Cardiac fibroblast (primary cell): ENCODE data around the gene SFXN5.
A peak's percentile ranks its signal among the peaks of the same experiment; 100 is the strongest.

Experiments used
- DNase-seq, 2 donors: peaks; one replicate each; pipeline versions ENCODE4 v3.0.0 to v3.0.0-alpha.2; 2010; ENCODE audit warnings: low read depth in 2 of 2
- H3K4me3 ChIP-seq, 2 donors: replicated peaks in 1 of 2; 1 replicate in 1 of 2; 2 replicates in 1 of 2; pipeline ENCODE4 v1.5.1; 2011; ENCODE audit warnings: low read depth in 2 of 2, low read length in 2 of 2, mild to moderate bottlenecking in 2 of 2, moderate library complexity in 1 of 2
- CTCF ChIP-seq: IDR thresholded peaks from one replicate; pipeline ENCODE4 v1.5.1; 2011; ENCODE audit warnings: low read depth, mild to moderate bottlenecking, low read length, inconsistent platforms

SFXN5 gene

GRCh38 chr2:72953528-72953927, 118.0 kb downstream of the SFXN5 start:
- no peak for DNase-seq
- H3K4me3 ChIP-seq: no peak overlapping the region
- no peak for TF ChIP-seq CTCF

- TF ChIP-seq CTCF: no peak
- H3K4me3 ChIP-seq: no peak overlapping the region
- no peak for DNase-seq
Measured at GRCh38 chr2:72952961-72953360, 118.6 kb downstream of the SFXN5 start.

GRCh38 chr2:72952110-72952823, 119.2 kb downstream of the SFXN5 start:
- H3K4me3 ChIP-seq: no peak overlapping the region
- TF ChIP-seq CTCF: no peak
- DNase-seq: no peak

GRCh38 chr2:72951303-72952095, 120.0 kb downstream of the SFXN5 start:
- no peak for DNase-seq
- no peak for TF ChIP-seq CTCF

GRCh38 chr2:72950558-72951255, 120.8 kb downstream of the SFXN5 start:
- no peak for TF ChIP-seq CTCF
- no peak for DNase-seq
- no peak overlapping the region for H3K4me3 ChIP-seq

More at GRCh38 chr2:72951303-72952095, 120.0 kb downstream of the SFXN5 start:
- no peak overlapping the region for H3K4me3 ChIP-seq

GRCh38 chr2:72949642-72950041, 121.9 kb downstream of the SFXN5 start:
- no peak overlapping the region for H3K4me3 ChIP-seq
- no peak for TF ChIP-seq CTCF
- peak in 1 of 2 donors; percentile 8 for DNase-seq
